Thymus (tissue), 11 donors: ENCODE results near the gene TMIE. TPM values are rescaled to one million over a fixed set of nuclear protein-coding genes. Genes with fewer than 3 reads are reported as not detected.
A peak's percentile ranks its signal among the peaks of the same experiment; 100 is the strongest.

Source experiments
- DNase-seq, 9 donors: peaks; one replicate each; pipeline ENCODE4 v3.0.0-alpha.2; 2013; ENCODE audit warnings: low spot score in 9 of 9, low read depth in 6 of 9, missing footprints in 1 of 9
- H3K27ac ChIP-seq, 2 donors: one replicate each; pipeline ENCODE4 v1.5.1; 2013; ENCODE audit warnings: control low read depth in 1 of 2, low read depth in 1 of 2, low read length in 1 of 2, mild to moderate bottlenecking in 1 of 2, moderate library complexity in 1 of 2
- H3K27me3 ChIP-seq, 2 donors: one replicate each; pipeline ENCODE4 v1.5.1; 2013; ENCODE audit warnings: low read length in 1 of 2; ENCODE audit not compliant: control insufficient read depth in 2 of 2, insufficient read depth in 1 of 2
- H3K36me3 ChIP-seq, 2 donors: one replicate each; pipeline ENCODE4 v1.5.1; 2013; ENCODE audit warnings: low read length in 1 of 2, mild to moderate bottlenecking in 1 of 2, moderate library complexity in 1 of 2; ENCODE audit not compliant: control insufficient read depth in 2 of 2, insufficient read depth in 2 of 2
- H3K4me1 ChIP-seq, 2 donors: one replicate each; pipeline ENCODE4 v1.5.1; 2013; ENCODE audit warnings: low read length in 2 of 2; ENCODE audit not compliant: control insufficient read depth in 2 of 2, insufficient read depth in 2 of 2
- H3K4me3 ChIP-seq, 2 donors: one replicate each; pipeline ENCODE4 v1.5.1; 2013; ENCODE audit warnings: low read length in 2 of 2, control low read depth in 1 of 2, mild to moderate bottlenecking in 1 of 2
- H3K9me3 ChIP-seq, 2 donors: one replicate each; pipeline ENCODE4 v1.5.1; 2013; ENCODE audit warnings: low read length in 1 of 2, mild to moderate bottlenecking in 1 of 2; ENCODE audit not compliant: control insufficient read depth in 2 of 2, insufficient read depth in 1 of 2
- WGBS: extraction: QIAGEN DNeasy Blood & Tissue Kit; methylation state at CpG from one replicate; pipeline ENCODE4 v1.1.7; 2013; 5-methylcytosine and 5-hydroxymethylcytosine counted together
- polyA plus RNA-seq: library from polyadenylated mRNA; stranded (reverse); fragments of 200-250 nt; gene quantifications from one replicate; pipeline ENCODE4 v1.2.3, GENCODE V29; 2013
- total RNA-seq: library from RNA; stranded (reverse); fragments of 120-200 nt; gene quantifications from one replicate; pipeline ENCODE4 v1.2.4, GENCODE V29; 2013
- donor health status: healthy.

Gene TMIE
- total and polyA plus RNA-seq, 2 donors: 0.57 to 0.85 TPM

DNA sequence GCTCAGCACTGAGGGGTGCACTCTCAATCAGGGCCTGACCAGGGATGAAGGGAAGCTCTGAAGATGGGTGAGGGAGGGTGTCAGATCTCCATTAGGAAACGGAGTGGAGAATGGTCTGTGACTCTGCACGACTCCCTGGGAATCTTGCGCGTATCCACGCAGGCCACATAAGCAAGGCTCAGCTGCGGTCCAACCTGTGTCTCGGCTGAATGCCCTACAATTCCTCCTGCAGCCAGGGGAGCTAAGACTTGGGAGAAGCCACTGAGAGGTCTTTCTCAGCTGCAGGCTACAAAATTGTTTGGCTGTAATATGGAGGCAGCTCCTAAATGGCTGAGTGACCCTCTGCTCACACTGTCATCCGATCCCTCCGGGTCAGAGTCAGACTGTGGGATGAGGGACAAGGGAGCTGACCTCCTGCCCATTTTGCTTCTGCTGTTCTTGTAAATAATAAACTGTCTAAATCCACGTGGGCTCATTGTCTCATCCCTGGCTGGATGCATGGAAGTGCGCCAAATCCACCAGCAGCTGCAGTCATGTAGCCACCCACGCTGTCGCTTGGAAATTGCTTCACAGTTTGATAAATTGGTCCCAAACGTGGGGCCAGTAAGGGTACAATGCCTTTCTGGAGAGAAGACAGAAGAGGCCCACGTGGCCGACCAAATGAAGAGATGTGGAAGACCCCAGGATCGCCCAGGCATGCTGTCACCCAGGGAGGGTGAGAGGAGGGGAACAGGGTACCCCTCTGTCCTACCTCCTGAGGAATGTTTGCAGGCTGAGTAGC lies 38.2 kb upstream of the TMIE start:
- H3K27ac ChIP-seq: no peak overlapping the region
- WGBS: 88% methylated on average over 17 of the region's 17 CpGs
- peaks cover 0 to 8% of the 10 kb centered on the region in 2 donors for H3K27me3 ChIP-seq
- no peak for DNase-seq
- no peak overlapping the region for H3K4me3 ChIP-seq
- peaks cover 0 to 8% of the 10 kb centered on the region in 2 donors for H3K4me1 ChIP-seq
- H3K9me3 ChIP-seq: no peaks in the 10 kb centered on the region
- H3K36me3 ChIP-seq: no peaks in the 10 kb centered on the region

GRCh38 chr3:46663591-46664135 lies 37.5 kb upstream of the TMIE start:
- peaks cover 0 to 8% of the 10 kb centered on the region in 2 donors for H3K27me3 ChIP-seq
- peaks cover 0 to 8% of the 10 kb centered on the region in 2 donors for H3K4me1 ChIP-seq
- H3K4me3 ChIP-seq: no peak overlapping the region
- peak in 2 of 9 donors; percentile 6 to 9 for DNase-seq
- H3K27ac ChIP-seq: no peak overlapping the region
- 83% methylated on average over 8 of the region's 8 CpGs for WGBS
- no peaks in the 10 kb centered on the region for H3K36me3 ChIP-seq
- no peaks in the 10 kb centered on the region for H3K9me3 ChIP-seq

- no peak for DNase-seq
- no peak overlapping the region for H3K27ac ChIP-seq
- H3K27me3 ChIP-seq: peaks cover 0 to 8% of the 10 kb centered on the region in 2 donors
- 96% methylated on average over 6 of the region's 6 CpGs for WGBS
- H3K9me3 ChIP-seq: no peaks in the 10 kb centered on the region
- H3K4me1 ChIP-seq: peaks cover 0 to 8% of the 10 kb centered on the region in 2 donors
- no peak overlapping the region for H3K4me3 ChIP-seq
- H3K36me3 ChIP-seq: no peaks in the 10 kb centered on the region
Observed at GRCh38 chr3:46664188-46664970, 36.8 kb upstream of the TMIE start.

- peaks cover 0 to 8% of the 10 kb centered on the region in 2 donors for H3K4me1 ChIP-seq
- H3K27me3 ChIP-seq: peaks cover 0 to 8% of the 10 kb centered on the region in 2 donors
- no peak overlapping the region for H3K27ac ChIP-seq
- no peak overlapping the region for H3K4me3 ChIP-seq
- H3K36me3 ChIP-seq: no peaks in the 10 kb centered on the region
- DNase-seq: no peak
- no peaks in the 10 kb centered on the region for H3K9me3 ChIP-seq
- WGBS: 90% methylated on average over 23 of the region's 23 CpGs
Observed at GRCh38 chr3:46664971-46665762, 36.0 kb upstream of the TMIE start.

DNA sequence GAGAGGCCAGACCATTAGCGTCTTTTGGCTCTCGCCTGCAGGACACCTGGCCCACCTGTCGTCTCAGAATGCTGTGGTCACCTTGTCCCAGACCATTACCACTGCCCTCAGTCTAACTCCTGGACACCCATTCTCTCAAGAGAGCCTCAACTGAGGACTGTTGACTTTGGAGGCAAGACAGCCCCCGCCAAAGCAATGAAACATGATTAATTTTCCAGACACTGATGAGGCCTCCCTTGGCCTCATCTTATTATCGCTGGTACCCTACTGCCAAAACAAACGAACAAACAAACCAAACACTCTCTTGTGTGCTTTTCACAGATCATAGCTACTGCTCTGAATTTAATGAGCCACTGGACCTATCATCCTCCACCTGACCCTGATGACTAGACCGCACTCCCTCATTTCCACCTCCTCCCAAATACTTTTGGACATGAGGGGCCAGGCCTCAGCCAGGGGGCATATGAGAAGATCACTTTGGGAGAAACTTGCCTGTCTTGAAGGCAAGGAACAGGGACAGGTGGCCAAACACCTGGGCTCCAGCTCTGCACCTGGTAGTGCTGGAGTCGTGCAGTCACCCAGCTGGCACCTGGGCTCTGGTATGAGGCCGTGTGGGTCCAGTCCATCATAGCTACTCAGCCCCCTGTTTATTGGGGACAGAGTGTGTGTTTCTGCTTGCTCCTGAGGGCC lies 35.3 kb upstream of the TMIE start:
- Histone ChIP-seq H3K27me3 (peaks cover 0 to 6% of the 10 kb centered on the region in 2 donors), H3K4me1 (peaks cover 0 to 8% of the 10 kb centered on the region in 2 donors), H3K36me3 (no peaks in the 10 kb centered on the region), H3K9me3 (no peaks in the 10 kb centered on the region), H3K27ac (no peak overlapping the region), H3K4me3 (no peak overlapping the region)
- no peak for DNase-seq
- whole genome bisulfite sequencing: 91% methylated on average over 9 of the region's 9 CpGs

DNA sequence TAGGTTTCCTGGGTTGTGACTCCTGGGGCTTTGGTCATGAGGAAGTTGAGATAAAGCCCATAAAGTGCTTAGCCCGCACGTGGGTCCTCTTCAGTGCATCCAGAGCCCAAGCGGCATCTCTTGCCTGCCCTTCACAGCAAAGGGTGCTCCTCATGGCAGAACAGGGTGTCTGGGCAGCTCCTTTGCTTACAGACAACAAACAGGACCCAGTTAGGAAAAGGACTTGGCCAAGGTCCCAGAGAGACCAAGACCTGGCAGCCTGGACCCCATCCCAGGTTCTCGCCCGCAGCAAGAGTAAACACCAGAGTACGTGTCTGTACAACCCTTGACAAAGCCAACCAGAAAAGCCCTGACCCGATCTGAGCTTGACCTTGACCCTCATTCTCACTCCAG lies 34.7 kb upstream of the TMIE start:
- 94% methylated on average over 7 of the region's 7 CpGs for WGBS
- no peak for DNase-seq
- no peak overlapping the region for H3K4me3 ChIP-seq
- H3K27ac ChIP-seq: no peak overlapping the region
- H3K9me3 ChIP-seq: no peaks in the 10 kb centered on the region
- peaks cover 0 to 8% of the 10 kb centered on the region in 2 donors for H3K4me1 ChIP-seq
- no peaks in the 10 kb centered on the region for H3K36me3 ChIP-seq
- H3K27me3 ChIP-seq: peaks cover 0 to 6% of the 10 kb centered on the region in 2 donors

DNA sequence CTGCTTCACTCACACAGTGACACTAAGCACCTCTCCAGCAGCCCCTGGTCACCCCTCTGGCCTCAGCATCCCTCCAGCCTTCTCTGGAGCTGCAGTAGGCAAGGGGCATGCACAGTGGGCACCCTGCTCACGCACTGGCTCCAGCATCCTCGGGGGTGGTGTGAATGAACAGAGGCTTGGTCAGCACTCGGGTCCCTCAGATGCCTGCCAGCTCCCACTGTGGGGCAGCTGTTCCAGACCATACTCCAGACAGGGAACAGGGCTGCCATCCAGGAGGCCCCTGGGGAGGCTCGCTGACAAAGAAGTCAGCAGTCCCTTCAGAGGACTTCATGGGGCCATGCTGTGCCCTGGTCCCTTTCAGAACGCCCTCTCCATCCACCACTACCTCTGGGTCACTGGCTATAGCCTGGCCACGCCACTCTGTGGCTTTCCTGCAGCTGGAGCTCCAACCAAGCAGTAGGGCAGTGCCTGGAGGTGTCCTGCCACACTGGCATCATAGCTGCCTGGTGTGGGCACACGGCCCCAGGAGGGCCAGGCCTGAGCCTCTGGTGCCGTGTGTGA lies 34.1 kb upstream of the TMIE start:
- Histone ChIP-seq H3K4me1 (peaks cover 0 to 5% of the 10 kb centered on the region in 2 donors), H3K4me3 (no peak overlapping the region), H3K27me3 (peaks cover 0 to 6% of the 10 kb centered on the region in 2 donors), H3K9me3 (no peaks in the 10 kb centered on the region), H3K27ac (no peak overlapping the region), H3K36me3 (no peaks in the 10 kb centered on the region)
- WGBS: 93% methylated on average over 8 of the region's 8 CpGs
- no peak for DNase-seq

DNA sequence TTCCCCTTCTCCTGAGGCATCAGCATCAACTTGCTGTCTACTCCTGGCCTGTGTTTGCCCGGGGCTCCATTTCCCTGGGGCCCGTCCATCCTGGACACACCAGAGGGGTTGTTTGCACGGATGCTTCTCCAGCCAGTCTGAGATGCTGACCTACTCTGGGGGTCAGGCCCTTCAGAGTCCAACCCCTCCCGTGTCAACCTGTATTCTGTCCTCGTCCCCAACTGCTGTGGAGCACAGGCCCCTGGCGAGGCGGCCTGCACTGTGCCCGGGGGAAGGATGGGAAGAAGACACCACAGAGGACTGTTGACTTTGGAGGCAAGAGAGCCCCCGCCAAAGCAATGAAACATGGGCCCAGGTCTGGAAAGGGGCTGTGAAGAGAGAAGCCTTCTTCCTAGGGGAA lies 33.5 kb upstream of the TMIE start:
- Histone ChIP-seq H3K4me1 (no peaks in the 10 kb centered on the region), H3K27me3 (peaks cover 0 to 6% of the 10 kb centered on the region in 2 donors), H3K27ac (no peak overlapping the region), H3K9me3 (no peaks in the 10 kb centered on the region), H3K4me3 (no peak overlapping the region), H3K36me3 (no peaks in the 10 kb centered on the region)
- no peak for DNase-seq
- WGBS: 97% methylated on average over 9 of the region's 9 CpGs
